NCI-H1092 treated with DMSO at 0.1 percent for 48 hours (cell line): ENCODE measurements around the gene CASQ1.

Experiments used
- DNase-seq: peaks from one replicate; lab custom pipeline; 2025; lab: John Stamatoyannopoulos, UW

The CASQ1 gene

GRCh38 chr1:160226623-160227022, 36.2 kb downstream of the CASQ1 start:
- DNase-seq = no peak

- no peak for DNase-seq
These were observed 36.7 kb downstream of the CASQ1 start for GRCh38 chr1:160227034-160227433.

GRCh38 chr1:160227561-160227960, 37.2 kb downstream of the CASQ1 start:
- DNase-seq = no peak

- DNase-seq = no peak
These were observed 38.1 kb downstream of the CASQ1 start for GRCh38 chr1:160228431-160228830.

GRCh38 chr1:160232911-160233310, 42.5 kb downstream of the CASQ1 start:
- no peak for DNase-seq

GRCh38 chr1:160236806-160237205, 46.4 kb downstream of the CASQ1 start:
- no peak for DNase-seq

- no peak for DNase-seq
These were observed 47.2 kb downstream of the CASQ1 start for GRCh38 chr1:160237558-160237957.

- no peak for DNase-seq
These were observed 48.0 kb downstream of the CASQ1 start for GRCh38 chr1:160238408-160238807.

GRCh38 chr1:160239582-160240299, 49.4 kb downstream of the CASQ1 start:
- no peak for DNase-seq

- no peak for DNase-seq
These were observed 53.4 kb downstream of the CASQ1 start for GRCh38 chr1:160243767-160244166.

- peak; percentile 11 for DNase-seq
These were observed 53.8 kb downstream of the CASQ1 start for GRCh38 chr1:160244209-160244608.

GRCh38 chr1:160245434-160245833, 55.1 kb downstream of the CASQ1 start:
- no peak for DNase-seq

GRCh38 chr1:160247053-160247452, 56.7 kb downstream of the CASQ1 start:
- DNase-seq = no peak

- DNase-seq = no peak
These were observed 60.6 kb downstream of the CASQ1 start for GRCh38 chr1:160251011-160251410.
